ENCODE measurements around the gene PHLPP1. TPM values are rescaled to one million over a fixed set of nuclear protein-coding genes. Genes with fewer than 3 reads are reported as not detected.

PHLPP1 gene
- total RNA-seq, 1 experiment from 2014 or later = 14.7 TPM

DNA sequence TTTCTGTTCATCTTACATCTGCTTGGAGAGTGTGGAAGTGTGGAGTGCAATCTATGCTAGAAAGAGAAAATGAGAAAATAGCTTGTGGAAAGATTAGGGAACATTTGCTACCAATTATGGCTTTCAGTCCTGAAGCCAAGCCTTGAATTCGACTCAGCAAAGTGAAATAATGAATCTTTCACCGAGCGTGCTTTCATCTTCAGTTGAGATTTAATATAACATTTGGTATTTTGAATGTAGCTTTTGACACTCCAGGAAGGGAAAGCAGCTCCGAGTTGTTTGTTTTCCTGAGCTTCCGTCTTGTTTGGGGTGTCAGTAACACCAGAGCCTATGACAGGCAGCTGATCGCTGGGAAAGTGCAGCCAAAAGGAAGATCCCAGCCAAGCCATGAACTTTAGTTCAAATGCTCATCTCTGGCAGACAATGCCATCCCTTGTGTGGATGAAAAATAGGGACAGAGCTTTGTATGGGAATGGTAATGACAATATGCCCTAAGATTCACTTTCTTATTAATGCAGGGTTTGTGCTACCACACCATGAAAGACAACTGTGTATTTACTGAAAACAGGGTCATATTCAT, 25.0 kb upstream of the PHLPP1 start (continued):
- TF ChIP-seq FOSL1 (IDR thresholded peaks at IDR 0.05; ENCODE audit: low read depth) = no peak

DNA sequence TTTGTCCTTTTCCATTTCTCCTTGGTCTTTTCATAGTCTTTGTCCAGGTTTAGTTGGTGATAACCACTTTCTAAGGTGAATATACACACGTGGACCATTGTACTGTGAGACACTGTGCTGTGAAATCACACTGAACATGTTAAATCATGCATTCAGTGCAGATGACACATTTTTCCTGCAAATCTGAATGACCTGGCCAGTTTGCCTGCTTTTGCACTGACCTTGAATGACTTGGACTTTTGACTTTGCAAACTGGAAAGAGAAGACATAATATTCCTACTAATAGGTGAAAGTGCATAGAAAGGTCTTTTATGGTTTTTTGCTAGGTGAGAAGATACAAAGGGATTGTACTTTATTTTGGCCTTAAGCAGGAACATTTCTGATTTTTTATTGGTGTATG, 21.7 kb upstream of the PHLPP1 start:
- RAD21 ChIA-PET (ENCODE audit: low non-redundant PET in 1 of 2, low total read pairs in 2 of 2, uncharacterized antibody in 2 of 2, unreplicated experiment in 2 of 2) = no interaction called here
- Histone ChIP-seq H3K27me3 (ENCODE audit: insufficient read depth, low read length) (no peaks in the 10 kb centered on the region), H2AFZ (ENCODE audit: low read depth, low read length, poor library complexity, severe bottlenecking) (no peak overlapping the region), H3K36me3 (ENCODE audit: control insufficient read depth in 1 of 2, insufficient read depth in 2 of 2, low read length in 2 of 2) (no peaks in the 10 kb centered on the region), H3K9me2 (ENCODE audit: insufficient read depth) (no peaks in the 10 kb centered on the region), H3K9ac (ENCODE audit: low read length) (no peak overlapping the region), H3K79me2 (ENCODE audit: insufficient read depth, low read length) (no peaks in the 10 kb centered on the region), H3K27ac (ENCODE audit: low read depth, low read length) (no peak overlapping the region), H3K4me2 (ENCODE audit: low read length) (no peak overlapping the region), H3K4me3 (replicated peaks in 1 of 2; ENCODE audit: low read depth in 1 of 2, low read length in 2 of 2) (no peak overlapping the region), H4K20me1 (ENCODE audit: insufficient read depth) (no peaks in the 10 kb centered on the region), H3K9me3 (ENCODE audit: control insufficient read depth in 1 of 2, insufficient read depth in 1 of 2, low read depth in 1 of 2, low read length in 2 of 2) (peaks cover 1 to 5% of the 10 kb centered on the region in 2 experiments; a peak in 2 of 4 replicates), H3K4me1 (ENCODE audit: control insufficient read depth in 1 of 2, insufficient read depth in 2 of 2, low read length in 2 of 2) (no peaks in the 10 kb centered on the region)
- CTCF ChIA-PET = no interaction called here
- DNase-seq (ENCODE audit: low read depth, low spot score) (no peak), ATAC-seq (no peak)
- POLR2A ChIA-PET = no interaction called here
- BruUV-seq (replicated peaks) = no TSS peak
- TF ChIP-seq, protein P1, sequence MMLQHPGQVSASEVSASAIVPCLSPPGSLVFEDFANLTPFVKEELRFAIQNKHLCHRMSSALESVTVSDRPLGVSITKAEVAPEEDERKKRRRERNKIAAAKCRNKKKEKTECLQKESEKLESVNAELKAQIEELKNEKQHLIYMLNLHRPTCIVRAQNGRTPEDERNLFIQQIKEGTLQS (IDR thresholded peaks at IDR 0.05) = no peak
- TF ChIP-seq YY1 (IDR thresholded peaks at IDR 0.05; ENCODE audit: extremely low read depth, insufficient replicate concordance, low read depth, low read length) (no peak), ELF1 (IDR thresholded peaks at IDR 0.05; ENCODE audit: borderline replicate concordance, low read depth) (no peak)
- intact Hi-C loops (cut with micrococcal nuclease) = no loop called here

DNA sequence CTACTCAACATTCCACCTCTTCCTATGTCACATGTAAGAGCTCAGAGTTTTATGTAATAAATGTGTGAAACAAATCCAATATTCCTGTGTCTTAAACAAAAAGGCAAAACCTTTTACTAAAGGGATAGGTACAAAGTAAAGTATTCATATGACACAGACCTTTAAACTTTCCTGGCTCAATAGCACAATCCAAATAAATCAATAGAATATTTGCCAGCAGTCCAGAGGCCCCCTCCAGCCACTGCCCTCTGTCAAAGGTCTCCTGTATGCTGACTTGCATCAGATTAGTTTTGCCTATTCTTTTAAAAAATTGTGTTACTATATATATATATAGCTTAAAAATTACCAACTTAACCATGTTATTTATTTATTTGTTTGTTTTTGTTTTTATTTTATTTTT, 17.7 kb upstream of the PHLPP1 start:
- H2AFZ ChIP-seq (ENCODE audit: low read depth, low read length, poor library complexity, severe bottlenecking) = no peak overlapping the region
- no peaks in the 10 kb centered on the region for H4K20me1 ChIP-seq (ENCODE audit: insufficient read depth)
- CTCF ChIA-PET = no interaction called here
- no peaks in the 10 kb centered on the region for H3K4me1 ChIP-seq (ENCODE audit: control insufficient read depth in 1 of 2, insufficient read depth in 2 of 2, low read length in 2 of 2)
- intact Hi-C loops (cut with micrococcal nuclease) = no loop called here
- no peak overlapping the region for H3K4me3 ChIP-seq (replicated peaks in 1 of 2; ENCODE audit: low read depth in 1 of 2, low read length in 2 of 2)
- no peaks in the 10 kb centered on the region for H3K79me2 ChIP-seq (ENCODE audit: insufficient read depth, low read length)
- POLR2A ChIA-PET = no interaction called here
- no peak for DNase-seq (ENCODE audit: low read depth, low spot score)
- BruUV-seq (replicated peaks) = no TSS peak
- ATAC-seq = no peak
- H3K27ac ChIP-seq (ENCODE audit: low read depth, low read length) = no peak overlapping the region
- H3K9me3 ChIP-seq (ENCODE audit: control insufficient read depth in 1 of 2, insufficient read depth in 1 of 2, low read depth in 1 of 2, low read length in 2 of 2) = no peaks in the 10 kb centered on the region
- no peak overlapping the region for H3K9ac ChIP-seq (ENCODE audit: low read length)
- no peak overlapping the region for H3K4me2 ChIP-seq (ENCODE audit: low read length)
- no peaks in the 10 kb centered on the region for H3K36me3 ChIP-seq (ENCODE audit: control insufficient read depth in 1 of 2, insufficient read depth in 2 of 2, low read length in 2 of 2)
- H3K9me2 ChIP-seq (ENCODE audit: insufficient read depth) = no peaks in the 10 kb centered on the region
- RAD21 ChIA-PET (ENCODE audit: low non-redundant PET in 1 of 2, low total read pairs in 2 of 2, uncharacterized antibody in 2 of 2, unreplicated experiment in 2 of 2) = no interaction called here
- H3K27me3 ChIP-seq (ENCODE audit: insufficient read depth, low read length) = no peaks in the 10 kb centered on the region
- TF ChIP-seq RAD21 (IDR thresholded peaks at IDR 0.05; ENCODE audit: low read depth) (no peak), SP1 (IDR thresholded peaks at IDR 0.05; ENCODE audit: low read depth) (no peak), ELF1 (IDR thresholded peaks at IDR 0.05; ENCODE audit: borderline replicate concordance, low read depth) (no peak), CEBPB (IDR thresholded peaks at IDR 0.05; ENCODE audit: low read depth) (no peak), ZNF274 (IDR thresholded peaks at IDR 0.05; ENCODE audit: low read depth, low read length) (no peak), EGR1 (IDR thresholded peaks at IDR 0.05; ENCODE audit: low read depth) (no peak), YY1 (IDR thresholded peaks at IDR 0.05; ENCODE audit: extremely low read depth, insufficient replicate concordance, low read depth, low read length) (no peak), POLR2A (IDR thresholded peaks at IDR 0.05; ENCODE audit: borderline replicate concordance, extremely low read depth, insufficient read depth, insufficient read length) (no peak), SIN3A (IDR thresholded peaks at IDR 0.05; ENCODE audit: low read depth) (no peak), EZH2phosphoT487 (IDR thresholded peaks at IDR 0.05; ENCODE audit: borderline replicate concordance) (no peak), EZH2 (IDR thresholded peaks at IDR 0.05) (no peak), CBX3 (IDR thresholded peaks at IDR 0.05; ENCODE audit: low read depth) (no peak), ZFX (IDR thresholded peaks at IDR 0.05) (no peak), POLR2AphosphoS5 (IDR thresholded peaks at IDR 0.05; ENCODE audit: low read depth, low read length) (no peak)
- TF ChIP-seq, protein P2, sequence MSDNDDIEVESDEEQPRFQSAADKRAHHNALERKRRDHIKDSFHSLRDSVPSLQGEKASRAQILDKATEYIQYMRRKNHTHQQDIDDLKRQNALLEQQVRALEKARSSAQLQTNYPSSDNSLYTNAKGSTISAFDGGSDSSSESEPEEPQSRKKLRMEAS (IDR thresholded peaks at IDR 0.05) = no peak
- TF ChIP-seq, protein P3, sequence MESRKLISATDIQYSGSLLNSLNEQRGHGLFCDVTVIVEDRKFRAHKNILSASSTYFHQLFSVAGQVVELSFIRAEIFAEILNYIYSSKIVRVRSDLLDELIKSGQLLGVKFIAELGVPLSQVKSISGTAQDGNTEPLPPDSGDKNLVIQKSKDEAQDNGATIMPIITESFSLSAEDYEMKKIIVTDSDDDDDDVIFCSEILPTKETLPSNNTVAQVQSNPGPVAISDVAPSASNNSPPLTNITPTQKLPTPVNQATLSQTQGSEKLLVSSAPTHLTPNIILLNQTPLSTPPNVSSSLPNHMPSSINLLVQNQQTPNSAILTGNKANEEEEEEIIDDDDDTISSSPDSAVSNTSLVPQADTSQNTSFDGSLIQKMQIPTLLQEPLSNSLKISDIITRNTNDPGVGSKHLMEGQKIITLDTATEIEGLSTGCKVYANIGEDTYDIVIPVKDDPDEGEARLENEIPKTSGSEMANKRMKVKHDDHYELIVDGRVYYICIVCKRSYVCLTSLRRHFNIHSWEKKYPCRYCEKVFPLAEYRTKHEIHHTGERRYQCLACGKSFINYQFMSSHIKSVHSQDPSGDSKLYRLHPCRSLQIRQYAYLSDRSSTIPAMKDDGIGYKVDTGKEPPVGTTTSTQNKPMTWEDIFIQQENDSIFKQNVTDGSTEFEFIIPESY (IDR thresholded peaks at IDR 0.05; ENCODE audit: extremely low read depth, insufficient replicate concordance, low read length) = no peak

Measured in HCT116 (cell line).